Muscle of leg (tissue), 11 donors: ENCODE measurements around the gene FOXO6. TPM values are rescaled to one million over a fixed set of nuclear protein-coding genes. Genes with fewer than 3 reads are reported as not detected.

ENCODE experiments used
- DNase-seq: peaks from one replicate; pipeline ENCODE4 v3.0.0; 2013
- H3K27ac ChIP-seq: one replicate; pipeline ENCODE4 v1.5.1; 2013; ENCODE audit warnings: mild to moderate bottlenecking, low read length, control low read depth
- H3K27me3 ChIP-seq: one replicate; pipeline ENCODE4 v1.6.1; 2013; ENCODE audit warnings: low read length; ENCODE audit not compliant: control insufficient read depth, insufficient read depth
- H3K36me3 ChIP-seq: one replicate; pipeline ENCODE4 v1.6.1; 2013; ENCODE audit warnings: low read length; ENCODE audit not compliant: control insufficient read depth, insufficient read depth
- H3K4me1 ChIP-seq: one replicate; pipeline ENCODE4 v1.6.1; 2013; ENCODE audit warnings: low read length; ENCODE audit not compliant: control insufficient read depth, insufficient read depth
- H3K4me3 ChIP-seq: one replicate; pipeline ENCODE4 v1.5.1; 2013; ENCODE audit warnings: low read length, control low read depth
- H3K9me3 ChIP-seq: replicated peaks from 2 replicates; pipeline ENCODE4 v1.6.1; 2013; ENCODE audit warnings: low read depth, low read length; ENCODE audit not compliant: control insufficient read depth
- whole genome bisulfite sequencing: methylation state at CpG from one replicate; pipeline ENCODE4 v1.1.5; 2013; ENCODE audit warnings: missing lambda C conversion rate; ENCODE audit not compliant: insufficient coverage; 5-methylcytosine and 5-hydroxymethylcytosine counted together
- polyA plus RNA-seq, 8 donors: library from polyadenylated mRNA; unstranded; fragments of 120-200 nt; gene quantifications; one replicate each; pipeline versions ENCODE4 v1.2.1 to v1.2.3, GENCODE V29; 2013; ENCODE audit warnings: inconsistent platforms in 1 of 8, low replicate concordance in 1 of 8; ENCODE audit not compliant: insufficient read length in 8 of 8, insufficient read depth in 1 of 8
- total RNA-seq: library from RNA; stranded (reverse); fragments of 120-200 nt; gene quantifications from one replicate; pipeline ENCODE4 v1.2.4, GENCODE V29; 2013

The FOXO6 gene
- total and polyA plus RNA-seq, 9 donors = 3.5 to 16.2 (median 10.0) TPM

DNA sequence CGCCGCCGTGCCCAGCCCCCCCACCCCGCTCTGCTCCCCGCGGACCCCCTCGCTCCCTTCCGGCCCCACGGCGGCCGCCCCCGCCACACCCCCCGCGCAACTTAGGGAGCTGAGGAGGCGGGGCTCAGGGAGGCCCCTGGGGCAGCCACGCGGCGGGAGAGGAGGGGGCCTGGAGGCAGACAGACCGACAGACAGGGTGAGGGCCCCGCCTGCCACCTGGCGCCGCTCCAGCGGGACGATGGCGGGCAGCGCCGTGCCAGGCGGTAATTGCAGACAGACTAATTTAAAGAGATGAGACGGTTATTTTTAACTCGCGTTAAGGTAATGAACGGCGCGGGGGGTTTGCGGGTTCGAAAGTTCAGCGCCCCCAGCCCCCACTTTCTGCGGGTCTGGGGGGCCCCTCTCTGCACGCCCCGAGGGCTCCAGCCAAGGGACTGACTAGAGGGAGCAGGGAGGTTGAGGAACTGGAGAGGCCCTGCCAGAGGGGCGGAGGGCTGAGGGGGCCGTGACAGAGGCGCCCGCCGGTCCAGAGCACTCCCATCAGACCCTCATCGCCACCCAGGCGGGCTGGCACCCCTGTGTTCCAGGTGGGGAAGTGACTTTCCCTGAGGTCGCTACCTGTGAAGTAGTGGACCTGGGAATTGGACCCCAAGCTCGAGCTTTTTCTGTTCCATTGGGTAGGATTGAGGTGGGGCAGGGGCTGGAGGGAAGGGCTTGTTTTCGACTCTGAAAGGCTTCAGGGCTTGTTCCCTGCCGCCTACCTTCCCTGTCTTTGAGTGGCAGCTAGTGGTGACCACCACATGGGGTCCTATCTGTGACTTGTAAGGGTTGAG lies 5.4 kb downstream of the FOXO6 start:
- H3K36me3 ChIP-seq = peaks cover 15% of the 10 kb centered on the region
- H3K27ac ChIP-seq = peak overlapping the region; percentile 69
- H3K27me3 ChIP-seq = peaks cover 27% of the 10 kb centered on the region
- peak; percentile 61 for DNase-seq
- peak overlapping the region; percentile 44 for H3K4me3 ChIP-seq
- 2% methylated on average over 24 of the region's 51 CpGs for WGBS
- H3K9me3 ChIP-seq = no peaks in the 10 kb centered on the region
- peaks cover 90% of the 10 kb centered on the region for H3K4me1 ChIP-seq

DNA sequence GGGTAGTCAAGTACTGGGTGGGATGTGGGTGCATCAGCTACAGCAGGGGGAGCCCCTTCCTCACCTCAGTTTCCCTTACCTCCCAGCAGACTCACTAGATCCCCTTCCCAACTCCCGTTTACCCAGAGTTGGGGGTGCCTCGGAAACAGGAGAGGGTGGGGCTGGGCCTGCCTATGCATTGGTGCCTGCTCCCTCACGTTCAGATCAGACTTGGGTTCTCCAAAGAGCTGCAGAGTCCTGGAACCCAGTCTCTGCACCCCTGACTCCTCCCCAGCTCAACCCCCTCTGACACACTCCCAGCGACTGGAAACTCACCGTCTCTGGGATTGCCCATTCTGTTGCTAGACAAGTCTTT lies 6.0 kb downstream of the FOXO6 start:
- 20% methylated on average over 2 of the region's 5 CpGs for WGBS
- Histone ChIP-seq H3K27me3 (peaks cover 24% of the 10 kb centered on the region), H3K4me1 (peaks cover 94% of the 10 kb centered on the region), H3K27ac (no peak overlapping the region), H3K4me3 (no peak overlapping the region), H3K36me3 (peaks cover 15% of the 10 kb centered on the region), H3K9me3 (no peaks in the 10 kb centered on the region)
- DNase-seq = peak; percentile 20

DNA sequence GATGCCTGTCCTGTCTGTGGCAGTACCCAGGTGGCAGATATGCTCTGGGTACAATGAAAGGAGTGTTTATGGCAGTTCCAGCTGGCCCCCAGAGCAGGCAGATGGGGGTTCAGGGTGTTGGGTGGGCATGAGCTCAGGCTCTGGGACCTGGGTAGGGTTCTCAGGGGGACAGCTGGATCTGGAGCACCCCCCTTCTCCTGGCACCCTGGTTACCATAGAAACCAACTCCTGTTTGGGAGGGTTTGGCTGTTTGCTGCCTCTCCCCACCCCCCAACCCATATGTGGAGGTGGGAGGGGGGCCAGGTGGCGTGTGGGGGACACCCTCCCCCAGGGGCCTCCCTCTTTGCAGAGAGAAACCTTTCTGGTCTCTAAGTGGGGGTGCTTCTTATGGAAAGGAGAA lies 7.1 kb downstream of the FOXO6 start:
- H3K4me1 ChIP-seq = peaks cover 94% of the 10 kb centered on the region
- WGBS = no CpG with 5 or more reads among the region's 1 CpG

GRCh38 chr1:41368801-41369200 lies 7.6 kb downstream of the FOXO6 start:
- 45% methylated on average over 5 of the region's 7 CpGs for WGBS
- no peak overlapping the region for H3K27ac ChIP-seq
- H3K36me3 ChIP-seq = peaks cover 9% of the 10 kb centered on the region
- H3K9me3 ChIP-seq = no peaks in the 10 kb centered on the region
- no peak overlapping the region for H3K4me3 ChIP-seq
- H3K4me1 ChIP-seq = peaks cover 94% of the 10 kb centered on the region
- DNase-seq = no peak
- H3K27me3 ChIP-seq = peaks cover 9% of the 10 kb centered on the region

More for the DNA sequence above, 7.1 kb downstream of the FOXO6 start:
- Histone ChIP-seq H3K4me3 (no peak overlapping the region), H3K36me3 (peaks cover 13% of the 10 kb centered on the region), H3K27ac (no peak overlapping the region), H3K27me3 (peaks cover 13% of the 10 kb centered on the region), H3K9me3 (no peaks in the 10 kb centered on the region)
- no peak for DNase-seq

GRCh38 chr1:41369531-41369930 lies 8.3 kb downstream of the FOXO6 start:
- Histone ChIP-seq H3K4me1 (peaks cover 94% of the 10 kb centered on the region), H3K27me3 (peaks cover 8% of the 10 kb centered on the region), H3K4me3 (no peak overlapping the region), H3K9me3 (no peaks in the 10 kb centered on the region), H3K27ac (no peak overlapping the region), H3K36me3 (peaks cover 9% of the 10 kb centered on the region)
- WGBS = 89% methylated on average over 1 of the region's 2 CpGs
- DNase-seq = no peak

- no peak overlapping the region for H3K27ac ChIP-seq
- no peak overlapping the region for H3K4me3 ChIP-seq
- H3K36me3 ChIP-seq = peaks cover 9% of the 10 kb centered on the region
- peaks cover 90% of the 10 kb centered on the region for H3K4me1 ChIP-seq
- no peak for DNase-seq
- peaks cover 5% of the 10 kb centered on the region for H3K27me3 ChIP-seq
- H3K9me3 ChIP-seq = no peaks in the 10 kb centered on the region
- WGBS = 40% methylated on average over 1 of the region's 4 CpGs
Observed at GRCh38 chr1:41370225-41370624, 9.0 kb downstream of the FOXO6 start.

DNA sequence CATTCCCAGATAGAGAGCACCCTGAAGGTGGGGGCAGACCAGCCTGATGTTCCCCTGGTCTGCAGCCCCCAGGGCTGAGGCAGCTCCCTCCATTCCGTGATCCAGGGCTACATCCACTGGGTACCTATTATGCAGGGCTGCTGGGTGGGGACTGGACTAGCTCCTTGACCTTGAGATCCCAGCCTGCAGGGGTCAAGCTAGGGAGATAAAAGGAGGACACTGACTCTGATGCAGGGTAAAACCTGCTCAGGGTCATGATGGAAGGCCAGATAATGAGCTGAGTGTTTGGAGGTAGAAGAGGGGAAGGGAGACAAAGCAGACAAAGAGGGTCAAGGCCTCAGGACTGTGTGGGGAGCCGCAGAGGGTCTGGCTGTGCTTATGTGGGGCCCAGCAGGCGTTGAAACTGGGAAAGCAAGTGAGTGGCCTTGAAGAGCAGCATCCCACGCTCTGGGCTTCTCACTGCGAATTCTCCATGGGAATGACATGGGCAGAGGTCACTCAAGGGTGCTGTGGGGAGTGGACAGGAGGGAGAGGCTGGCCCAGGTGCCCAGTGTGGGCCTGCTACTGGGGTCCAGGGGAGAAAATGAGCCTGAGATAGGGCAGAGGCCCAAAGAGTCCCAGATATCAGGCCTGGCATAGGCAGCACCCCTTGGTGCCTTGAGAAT lies 9.7 kb downstream of the FOXO6 start:
- Histone ChIP-seq H3K27ac (peak overlapping the region; percentile 90), H3K9me3 (no peaks in the 10 kb centered on the region), H3K36me3 (peaks cover 10% of the 10 kb centered on the region), H3K27me3 (peaks cover 5% of the 10 kb centered on the region), H3K4me3 (no peak overlapping the region), H3K4me1 (peaks cover 83% of the 10 kb centered on the region)
- 56% methylated on average over 4 of the region's 5 CpGs for WGBS
- no peak for DNase-seq

- Histone ChIP-seq H3K9me3 (no peaks in the 10 kb centered on the region), H3K4me3 (no peak overlapping the region), H3K27me3 (no peaks in the 10 kb centered on the region), H3K27ac (peak overlapping the region; percentile 90), H3K36me3 (peaks cover 12% of the 10 kb centered on the region), H3K4me1 (peaks cover 75% of the 10 kb centered on the region)
- WGBS = 28% methylated on average over 6 of the region's 7 CpGs
- peak; percentile 95 for DNase-seq
Observed at GRCh38 chr1:41371630-41372599, 10.7 kb downstream of the FOXO6 start.

- H3K4me3 ChIP-seq = no peak overlapping the region
- H3K27ac ChIP-seq = peak overlapping the region; percentile 90
- peaks cover 75% of the 10 kb centered on the region for H3K4me1 ChIP-seq
- no CpG with 5 or more reads among the region's 4 CpGs for WGBS
- peaks cover 18% of the 10 kb centered on the region for H3K36me3 ChIP-seq
- peak; percentile 20 for DNase-seq
- H3K9me3 ChIP-seq = no peaks in the 10 kb centered on the region
- no peaks in the 10 kb centered on the region for H3K27me3 ChIP-seq
Observed at GRCh38 chr1:41372600-41372993, 11.4 kb downstream of the FOXO6 start.

- Histone ChIP-seq H3K4me1 (peaks cover 70% of the 10 kb centered on the region), H3K9me3 (no peaks in the 10 kb centered on the region), H3K36me3 (peaks cover 22% of the 10 kb centered on the region), H3K27me3 (no peaks in the 10 kb centered on the region), H3K27ac (no peak overlapping the region), H3K4me3 (no peak overlapping the region)
- WGBS = 83% methylated on average over 6 of the region's 6 CpGs
- DNase-seq = no peak
Observed at GRCh38 chr1:41373373-41373772, 12.1 kb downstream of the FOXO6 start.
